Measurements from ENCODE around the gene WSCD2. TPM values are rescaled to one million over a fixed set of nuclear protein-coding genes. Genes with fewer than 3 reads are reported as not detected.

Gene WSCD2
- total and polyA plus RNA-seq, 12 donors = 0.01 to 2.8 (median 0.44) TPM; not detected in 3

GRCh38 chr12:108193493-108193892 lies 64.4 kb downstream of the WSCD2 start:
- 74% methylated on average over 5 of the region's 5 CpGs for WGBS, 2 donors
- no peak for TF ChIP-seq CTCF (IDR thresholded peaks at IDR 0.05)
- Histone ChIP-seq H3K27me3 (no peaks in the 10 kb centered on the region), H3K27ac (no peak overlapping the region), H3K9me3 (peaks cover 0 to 4% (median 0%) of the 10 kb centered on the region in 11 donors), H3K4me1 (peaks cover 0 to 6% (median 0%) of the 10 kb centered on the region in 9 donors), H3K36me3 (no peaks in the 10 kb centered on the region), H3K4me3 (no peak overlapping the region)
- no peak for DNase-seq
- ATAC-seq = no peak
- intact Hi-C loops (cut with DNase I) = loop anchor here in 8 of 10 donors (5.0 to 10.0 kb wide), 6 partner anchors 61 to 519 kb away; no protein-coding TSS in a partner anchor

GRCh38 chr12:108193917-108194316 lies 64.8 kb downstream of the WSCD2 start:
- TF ChIP-seq CTCF (IDR thresholded peaks at IDR 0.05) = peak; percentile 52 to 76 (median 70)
- ATAC-seq (no peak), DNase-seq (peak in 1 of 2 donors; percentile 8)
- H3K9me3 ChIP-seq = peaks cover 0 to 4% (median 0%) of the 10 kb centered on the region in 11 donors
- H3K27me3 ChIP-seq = no peaks in the 10 kb centered on the region
- no peaks in the 10 kb centered on the region for H3K36me3 ChIP-seq
- H3K4me3 ChIP-seq = no peak overlapping the region
- peaks cover 0 to 6% (median 0%) of the 10 kb centered on the region in 9 donors for H3K4me1 ChIP-seq
- WGBS, 2 donors = 24 to 26% methylated on average over 2 of the region's 2 CpGs
- intact Hi-C loops (cut with DNase I) = loop anchor here in 8 of 10 donors (5.0 to 10.0 kb wide), 6 partner anchors 62 to 519 kb away; no protein-coding TSS in a partner anchor
- no peak overlapping the region for H3K27ac ChIP-seq

- no peak overlapping the region for H3K4me3 ChIP-seq
- no peak for TF ChIP-seq CTCF (IDR thresholded peaks at IDR 0.05)
- WGBS, 2 donors = 53 to 69% methylated on average over 1 of the region's 1 CpG
Measured at GRCh38 chr12:108194585-108194984, 65.5 kb downstream of the WSCD2 start.

GRCh38 chr12:108196319-108196718 lies 67.2 kb downstream of the WSCD2 start:
- Histone ChIP-seq H3K9me3 (no peaks in the 10 kb centered on the region), H3K27me3 (peaks cover 0 to 10% (median 0%) of the 10 kb centered on the region in 7 donors), H3K36me3 (no peaks in the 10 kb centered on the region), H3K4me3 (no peak overlapping the region), H3K4me1 (no peaks in the 10 kb centered on the region), H3K27ac (no peak overlapping the region)
- WGBS, 2 donors = 90 to 96% methylated on average over 1 of the region's 1 CpG
- intact Hi-C loops (cut with DNase I) = loop anchor here in 4 of 10 donors (10.0 kb wide), 2 partner anchors 202 to 522 kb away; no protein-coding TSS in a partner anchor
- no peak for TF ChIP-seq CTCF (IDR thresholded peaks at IDR 0.05)
- ATAC-seq (no peak), DNase-seq (no peak)

More at GRCh38 chr12:108194585-108194984, 65.5 kb downstream of the WSCD2 start:
- H3K27ac ChIP-seq = no peak overlapping the region
- DNase-seq = no peak
- H3K36me3 ChIP-seq = no peaks in the 10 kb centered on the region
- no peak for ATAC-seq
- H3K9me3 ChIP-seq = no peaks in the 10 kb centered on the region
- intact Hi-C loops (cut with DNase I) = loop anchor here in 8 of 10 donors (5.0 to 10.0 kb wide), 6 partner anchors 62 to 520 kb away; no protein-coding TSS in a partner anchor
- H3K27me3 ChIP-seq = peaks cover 0 to 2% (median 0%) of the 10 kb centered on the region in 7 donors
- H3K4me1 ChIP-seq = peaks cover 0 to 6% (median 0%) of the 10 kb centered on the region in 9 donors

Data from heart right ventricle (tissue), 16 donors.